Endothelial cell of umbilical vein (primary cell): Measurements from ENCODE around the gene SLC4A4.

Source experiments
- CTCF ChIP-seq, 2 donors: IDR thresholded peaks; 1 replicate in 1 of 2; 2 replicates in 1 of 2; pipeline ENCODE4 v1.5.1; 2011; ENCODE audit warnings: low read length in 2 of 2, mild to moderate bottlenecking in 2 of 2, moderate library complexity in 2 of 2, control low read depth in 1 of 2, inconsistent platforms in 1 of 2, low read depth in 1 of 2; ENCODE audit not compliant: insufficient read depth in 1 of 2; ENCODE audit errors: extremely low read depth in 1 of 2
- POLR2A ChIP-seq: IDR thresholded peaks from 2 replicates; pipeline ENCODE4 v1.6.1; 2012; ENCODE audit warnings: low read depth, mild to moderate bottlenecking, control low read depth, low read length

DNA sequence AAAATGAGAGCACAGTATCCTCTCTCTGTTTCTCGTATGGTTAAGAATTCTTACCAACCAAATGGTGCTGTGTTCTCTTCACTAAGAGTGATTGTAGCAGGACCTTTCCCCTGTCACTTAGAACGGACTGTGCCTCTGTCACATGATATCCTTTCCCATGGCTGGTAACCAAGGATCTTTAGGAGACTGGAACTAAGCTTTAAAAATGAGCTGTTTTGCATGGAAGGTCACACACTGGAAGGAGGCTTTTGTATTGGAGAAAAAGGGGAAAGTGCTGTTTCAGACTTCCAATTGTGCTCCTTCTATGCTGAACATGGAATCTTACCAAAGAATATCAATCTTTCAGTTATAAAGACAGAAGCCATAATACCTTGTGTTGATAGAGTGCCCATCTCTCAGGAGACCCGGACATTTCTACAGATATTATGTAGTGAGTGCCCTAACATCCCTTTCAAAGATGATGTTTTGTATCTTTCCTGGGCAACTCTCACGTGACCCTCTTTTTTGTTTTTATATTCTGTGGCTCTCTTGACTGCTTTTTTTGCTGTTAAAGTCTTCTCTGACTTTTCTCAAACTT lies 148.6 kb downstream of the SLC4A4 start:
- TF ChIP-seq POLR2A (no peak), CTCF (IDR thresholded peaks at IDR 0.05; ENCODE audit: extremely low read depth in 1 of 2, insufficient read depth in 1 of 2, low read depth in 1 of 2, low read length in 2 of 2) (no peak)
